T1000 (cell line): Measurements from ENCODE around the gene EDNRA.
"Not testable (repeated sequence)": the region's sequence is repeated elsewhere in the genome, so short reads cannot be mapped to it uniquely, and the experiment has no call there.

ENCODE experiments used
- DNase-seq: peaks from one replicate; lab custom pipeline; 2025; ENCODE audit warnings: mixed read lengths; lab: John Stamatoyannopoulos, UW

Gene EDNRA

DNA sequence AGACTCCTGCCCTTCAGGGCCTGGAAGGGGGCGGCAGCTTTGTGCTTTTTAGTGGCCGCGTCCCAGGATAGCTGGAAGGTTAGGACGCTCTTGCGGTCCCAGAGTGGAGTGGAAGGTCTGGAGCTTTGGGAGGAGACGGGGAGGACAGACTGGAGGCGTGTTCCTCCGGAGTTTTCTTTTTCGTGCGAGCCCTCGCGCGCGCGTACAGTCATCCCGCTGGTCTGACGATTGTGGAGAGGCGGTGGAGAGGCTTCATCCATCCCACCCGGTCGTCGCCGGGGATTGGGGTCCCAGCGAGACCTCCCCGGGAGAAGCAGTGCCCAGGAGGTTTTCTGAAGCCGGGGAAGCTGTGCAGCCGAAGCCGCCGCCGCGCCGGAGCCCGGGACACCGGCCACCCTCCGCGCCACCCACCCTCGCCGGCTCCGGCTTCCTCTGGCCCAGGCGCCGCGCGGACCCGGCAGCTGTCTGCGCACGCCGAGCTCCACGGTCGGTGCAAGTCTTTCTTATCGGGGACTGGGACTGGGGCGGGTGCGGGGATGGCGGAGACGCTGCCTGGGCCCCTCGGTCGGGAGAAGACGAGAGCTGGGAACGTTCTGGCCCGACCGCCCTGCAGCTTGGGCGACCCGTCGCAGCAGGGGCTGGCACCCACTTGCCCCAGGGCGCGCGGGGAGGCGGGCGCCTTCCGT is at the start of gene EDNRA:
Gene EDNRA, plus strand, starts transcription at position 207 of the 686 bp plus-strand sequence. CDS start 4,585 bp downstream, outside the sequence.
- DNase-seq: peak; percentile 41

DNA sequence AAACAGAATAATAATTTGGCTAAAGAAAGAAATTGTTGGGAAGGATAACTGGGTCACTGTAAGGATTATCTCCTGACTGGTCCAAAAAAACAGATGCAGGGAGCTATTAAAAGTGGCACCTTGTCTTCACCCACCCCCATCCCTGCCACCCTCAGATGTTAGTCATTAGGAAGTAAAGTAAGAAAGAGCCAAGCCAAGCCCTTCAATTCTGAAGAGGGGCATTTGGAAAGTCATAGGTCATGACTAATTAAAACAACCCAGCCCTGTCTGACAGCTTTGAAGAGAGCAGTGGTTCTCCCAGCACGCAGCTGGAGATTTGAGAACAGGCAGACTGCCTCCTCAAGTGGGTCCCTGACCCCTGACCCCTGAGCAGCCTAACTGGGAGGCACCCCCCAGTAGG is 46.5 kb upstream of the EDNRA start:
- not testable (repeated sequence) for DNase-seq

DNA sequence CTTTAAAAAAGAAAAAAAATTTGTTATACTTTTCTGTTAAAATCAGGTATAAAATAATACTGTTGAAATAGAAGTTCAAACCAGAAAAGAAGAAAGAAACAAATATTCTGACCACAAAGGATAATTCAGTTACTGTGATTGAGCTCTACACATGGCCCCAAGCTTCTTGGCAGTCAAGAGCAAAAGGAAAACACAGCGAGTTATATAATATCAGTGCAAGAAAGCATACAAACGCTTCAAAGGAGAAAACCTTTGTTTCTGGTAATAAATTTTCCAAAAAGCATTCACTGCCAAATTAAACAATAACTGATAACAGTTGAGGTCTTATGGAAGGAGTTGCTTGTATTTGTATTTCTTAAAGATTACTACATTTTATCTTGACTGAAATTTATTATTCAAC is 40.5 kb upstream of the EDNRA start:
- DNase-seq: no peak

DNA sequence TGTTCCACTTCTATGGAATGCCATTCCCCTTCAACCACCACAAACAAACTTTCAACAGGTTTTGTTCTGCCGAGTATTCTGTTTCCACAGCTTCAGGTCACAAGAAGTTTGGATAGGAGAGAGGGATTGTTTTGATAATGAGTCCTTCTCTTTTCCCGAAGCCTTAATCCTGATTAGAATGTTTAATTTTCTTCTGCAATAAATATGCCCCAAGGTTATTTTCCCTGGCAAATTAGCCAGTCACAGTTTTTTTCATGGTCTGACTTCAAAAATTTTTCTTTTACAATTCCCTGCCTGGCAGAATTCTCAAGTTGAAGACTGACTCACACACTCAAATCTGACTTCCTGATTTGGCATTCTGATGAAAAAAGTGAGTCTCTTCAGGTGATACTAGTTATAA is 33.1 kb upstream of the EDNRA start:
- DNase-seq: no peak

DNA sequence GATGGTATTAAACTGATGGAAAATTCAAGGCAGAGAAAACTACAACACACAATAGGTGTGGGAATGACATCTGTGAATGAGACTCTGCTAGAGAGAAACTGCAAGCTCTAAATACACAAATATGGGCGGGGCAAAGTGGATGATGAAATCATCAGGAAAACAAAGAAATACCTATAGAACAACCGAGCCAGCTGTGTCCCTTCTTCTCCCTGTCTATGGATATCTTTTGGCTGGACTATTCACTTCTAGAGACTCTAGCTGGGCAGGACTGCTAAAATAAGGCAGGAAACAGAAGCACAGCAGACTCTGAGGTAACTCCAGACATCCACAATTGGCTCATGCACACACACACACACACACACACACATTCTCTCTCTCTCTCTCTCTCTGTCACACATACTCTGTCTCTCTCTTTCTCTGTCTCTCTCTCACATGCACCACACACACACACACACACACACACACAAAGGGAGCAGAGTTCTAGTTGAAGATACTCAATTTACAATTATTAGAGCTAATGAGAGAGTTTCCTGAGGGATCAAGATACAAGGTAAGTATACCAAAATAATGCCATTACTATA is 27.2 kb upstream of the EDNRA start:
- no peak for DNase-seq

DNA sequence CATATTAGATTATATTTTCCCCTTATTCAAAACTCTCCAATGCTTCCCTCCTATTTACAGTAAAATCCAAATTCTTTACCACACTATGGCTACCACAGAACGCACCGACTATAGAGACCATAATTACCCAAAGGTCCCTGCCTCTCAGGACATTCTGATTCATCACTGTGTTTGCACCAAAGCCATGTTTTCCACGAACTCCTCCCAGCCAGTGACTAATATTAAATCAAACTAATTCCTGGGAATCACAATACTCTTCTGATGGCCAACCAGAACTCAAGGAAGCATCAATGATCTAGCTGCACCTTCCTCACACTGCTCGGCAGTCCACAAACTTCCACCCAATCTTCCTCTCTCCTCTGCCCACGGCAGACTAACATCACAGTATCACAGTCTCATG is 24.2 kb upstream of the EDNRA start:
- no peak for DNase-seq

DNA sequence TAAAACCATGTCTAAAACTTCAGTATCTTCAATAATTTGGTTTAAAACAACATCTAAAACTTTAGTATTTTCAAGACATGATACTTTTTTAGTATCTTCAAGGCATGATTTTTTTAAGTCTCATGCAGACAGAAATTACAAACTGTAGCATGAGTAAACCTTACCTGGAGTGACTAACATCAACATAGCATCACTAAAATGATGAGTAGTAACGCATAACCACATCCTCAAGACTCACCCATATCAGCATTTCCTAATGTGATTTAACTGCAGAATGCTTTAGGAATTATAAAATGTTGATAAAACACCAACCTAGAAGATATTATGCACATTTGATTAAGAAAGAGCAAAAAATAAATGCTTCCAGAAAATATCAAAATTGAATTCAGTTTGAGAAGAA is 19.7 kb upstream of the EDNRA start:
- no peak for DNase-seq

DNA sequence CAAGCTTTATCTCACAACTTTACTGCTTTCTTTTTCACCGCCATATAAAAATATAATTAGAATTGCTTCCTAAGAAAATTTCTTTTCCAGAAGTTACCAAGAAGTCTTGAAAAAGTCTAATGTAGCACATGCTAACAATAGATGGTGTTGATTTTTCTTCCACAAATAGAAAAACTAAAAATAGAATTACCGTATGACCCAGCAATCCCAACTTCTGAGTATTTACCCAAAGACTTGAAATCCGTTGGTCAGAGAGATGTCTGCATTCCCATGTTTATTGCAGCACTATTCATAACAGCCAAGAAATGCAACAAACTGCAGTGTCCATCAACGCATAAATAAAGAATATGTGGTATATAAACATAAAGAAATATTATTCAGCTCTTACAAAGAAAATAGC is 17.8 kb upstream of the EDNRA start:
- no peak for DNase-seq

DNA sequence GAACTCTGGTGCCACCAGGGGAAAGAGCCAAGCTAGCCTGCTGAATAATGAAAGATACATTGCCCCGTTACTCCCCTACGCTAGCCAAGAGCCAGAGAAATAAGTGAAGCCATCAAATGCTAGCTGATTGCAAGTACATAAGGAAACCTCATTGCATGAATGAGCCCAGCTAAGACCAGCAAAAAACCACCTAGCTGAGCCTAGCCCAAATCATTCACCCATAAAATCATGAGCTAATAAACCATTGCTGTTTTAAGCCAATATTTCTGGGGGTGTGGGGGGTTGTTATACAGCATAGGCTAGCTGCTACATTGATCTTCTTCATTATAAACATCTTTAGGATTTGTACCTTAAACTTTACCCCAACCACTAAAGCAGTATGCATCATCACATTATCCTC is 15.4 kb upstream of the EDNRA start:
- DNase-seq: no peak

DNA sequence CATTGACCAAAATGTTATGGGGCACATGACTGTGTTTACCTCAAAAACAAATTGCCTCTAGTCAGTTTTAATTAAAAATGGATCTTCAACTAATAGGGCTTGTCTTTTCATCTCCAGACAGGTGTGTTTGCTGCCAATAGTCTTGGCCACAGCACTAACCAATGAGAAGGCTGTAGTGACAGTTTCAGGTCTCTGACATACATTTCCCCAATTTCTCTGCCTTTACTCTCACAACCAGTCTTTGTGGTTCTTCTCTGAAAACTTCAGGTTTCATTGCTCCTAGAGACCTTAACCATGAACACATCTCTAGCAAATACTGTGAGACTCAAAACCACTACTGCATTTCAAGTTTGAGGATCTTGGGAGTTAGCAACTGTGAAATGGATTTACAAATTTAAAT is 3.5 kb upstream of the EDNRA start:
- no peak for DNase-seq

DNA sequence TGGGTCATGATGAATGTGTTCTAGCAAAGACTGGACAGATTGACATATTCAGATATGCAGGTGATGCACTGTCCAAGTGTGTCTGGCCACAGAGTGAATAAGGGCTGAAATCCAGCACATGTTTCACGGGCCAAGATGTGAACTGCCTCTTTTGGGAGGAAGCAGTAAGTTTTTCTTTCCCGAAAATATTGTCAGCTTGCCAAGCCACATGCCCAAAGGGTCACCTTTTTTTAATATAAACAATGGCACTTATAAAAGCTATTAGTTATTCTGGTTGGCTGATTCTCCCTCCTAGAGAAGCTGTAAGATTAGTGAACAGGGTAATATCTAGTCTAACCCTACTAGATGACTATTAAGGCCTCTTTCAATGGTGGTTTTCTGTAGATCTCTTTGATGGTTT is 1.5 kb upstream of the EDNRA start:
- DNase-seq: no peak

DNA sequence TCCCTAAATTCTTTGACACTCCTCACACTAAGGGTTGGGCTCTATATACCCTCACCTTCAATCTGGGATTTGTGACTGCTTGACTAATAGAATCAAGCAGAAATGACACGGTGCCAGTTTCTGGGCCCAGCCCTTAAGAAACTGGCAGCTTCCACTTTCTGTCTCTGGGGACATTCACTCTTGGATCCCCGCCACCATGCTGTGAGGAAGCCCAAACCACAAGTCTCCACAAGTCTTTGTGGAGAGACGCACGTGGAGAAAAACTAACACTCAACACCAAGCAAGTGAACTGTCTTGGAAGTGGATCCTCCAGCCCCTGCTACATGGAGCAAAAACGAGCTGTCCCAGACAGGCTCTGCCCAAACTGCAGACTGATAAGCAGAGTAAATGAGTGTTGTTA is 1.1 kb upstream of the EDNRA start:
- peak; percentile 16 for DNase-seq

DNA sequence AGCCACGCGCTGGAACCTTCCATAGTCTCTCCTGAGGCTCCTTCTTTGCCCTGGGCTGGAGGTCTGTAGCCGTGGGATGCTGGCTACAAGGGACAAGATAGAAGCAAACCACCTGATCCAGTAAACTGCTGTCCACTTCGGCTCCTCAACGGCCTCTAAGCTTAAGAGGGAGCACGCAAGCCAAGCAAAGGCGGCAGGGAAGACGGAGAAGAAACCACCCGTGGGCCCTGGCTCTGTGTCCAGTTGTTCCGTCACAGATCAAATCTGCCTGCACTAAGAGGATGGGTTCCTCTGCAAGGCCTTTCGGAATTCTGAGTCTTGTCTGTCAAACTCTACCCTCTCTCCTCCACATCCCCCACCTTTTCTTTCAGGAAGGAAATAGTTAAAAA is 401 bp upstream of the EDNRA start:
- no peak for DNase-seq

DNA sequence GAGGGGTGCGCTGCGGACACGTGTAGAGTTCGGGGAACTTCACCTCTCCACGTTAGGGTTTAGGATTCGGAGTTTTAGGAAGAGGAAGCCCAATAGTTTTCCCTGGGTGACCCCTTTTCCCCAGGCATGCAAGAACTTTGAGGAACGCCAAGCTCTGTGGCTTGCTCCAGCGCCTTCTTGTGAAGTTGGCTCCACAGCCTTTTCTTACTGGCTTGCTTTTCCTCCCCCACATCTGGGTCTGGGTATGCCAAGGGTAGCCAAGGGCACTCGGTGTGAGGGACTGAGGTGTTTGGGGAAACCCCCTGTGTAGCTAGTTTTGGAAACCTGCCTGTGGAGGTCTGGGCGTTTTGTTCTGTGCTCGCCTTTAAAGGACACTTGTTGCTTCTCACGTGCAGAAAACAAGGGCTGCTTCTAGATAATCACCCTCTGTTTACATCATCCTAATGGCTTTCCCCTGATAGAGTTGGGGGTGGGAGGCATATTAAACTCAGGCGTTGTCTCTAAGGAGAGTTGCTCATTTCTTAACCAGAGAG is 746 bp downstream of the EDNRA start:
- DNase-seq: no peak

DNA sequence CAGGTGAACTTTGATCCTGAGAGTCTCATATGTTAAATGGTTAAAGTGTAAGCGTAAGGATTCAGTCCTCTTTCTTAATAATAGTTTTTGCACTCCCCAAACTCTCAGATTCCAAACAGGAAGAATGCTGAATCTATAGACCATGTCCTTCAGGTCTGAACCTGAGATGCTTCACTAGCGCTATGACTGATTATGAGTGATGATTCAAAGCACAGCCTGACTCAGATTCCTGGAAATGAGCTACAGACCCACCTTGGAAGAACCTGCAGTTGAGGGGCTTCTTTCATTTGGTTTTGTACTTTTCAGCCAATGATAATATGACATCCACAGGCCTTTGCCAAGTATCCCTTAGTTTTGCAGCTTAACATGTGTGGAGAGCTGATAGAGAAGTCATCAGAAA is 1.4 kb downstream of the EDNRA start:
- no peak for DNase-seq

DNA sequence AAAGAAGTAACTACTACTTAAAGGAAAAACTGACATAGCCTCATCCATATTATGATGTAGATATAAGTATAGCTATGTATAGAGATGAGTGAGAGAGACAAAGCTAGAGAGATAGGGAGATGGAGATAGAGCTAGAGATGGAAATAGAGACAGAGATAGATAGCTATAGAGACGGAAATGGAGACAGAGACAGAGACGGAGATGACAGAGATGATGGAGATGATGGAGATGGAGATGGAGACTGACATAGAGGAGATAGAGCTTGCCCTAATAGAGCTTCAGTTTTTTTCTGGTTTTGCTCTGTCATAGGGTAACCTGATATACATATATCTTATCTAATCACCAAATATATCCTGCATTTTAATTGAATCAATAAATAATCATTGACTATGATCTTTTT is 4.3 kb downstream of the EDNRA start:
- no peak for DNase-seq

DNA sequence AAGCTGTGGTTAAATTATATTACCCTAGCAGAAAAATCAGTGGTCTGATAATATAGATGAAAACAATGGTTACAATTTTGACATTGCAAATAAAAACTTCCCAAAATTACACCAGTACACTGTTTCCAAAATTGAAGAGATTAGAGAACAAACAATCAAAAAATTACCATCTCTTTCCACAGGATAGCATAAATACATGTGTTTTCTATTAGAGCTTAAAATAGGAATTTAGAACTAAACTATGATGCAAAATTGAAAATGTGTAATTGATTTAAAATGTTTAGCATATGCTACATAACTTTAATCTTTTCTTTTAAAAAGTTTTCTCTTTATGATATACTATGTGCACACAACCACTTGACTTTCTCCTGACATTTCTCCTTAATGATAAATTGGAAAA is 6.7 kb downstream of the EDNRA start:
- DNase-seq: no peak

DNA sequence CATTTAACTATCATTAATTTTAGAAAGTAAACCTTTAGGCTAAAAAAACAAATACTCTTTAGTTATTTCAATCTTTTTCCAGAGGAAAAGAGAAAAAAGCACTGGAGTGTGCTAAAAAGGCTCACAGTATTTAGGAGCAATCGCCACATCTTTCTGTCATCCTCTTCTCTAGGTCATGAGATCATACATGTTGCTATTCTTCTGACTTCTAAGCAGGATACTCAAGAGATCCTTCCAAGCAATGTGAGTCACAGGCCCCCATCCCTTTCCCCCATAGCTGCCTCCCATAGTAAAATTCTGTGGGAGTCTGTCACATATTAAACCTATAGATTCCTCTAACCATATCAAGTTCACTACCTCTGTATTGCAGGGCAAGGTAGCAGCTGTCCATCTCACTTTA is 7.7 kb downstream of the EDNRA start:
- DNase-seq: no peak

DNA sequence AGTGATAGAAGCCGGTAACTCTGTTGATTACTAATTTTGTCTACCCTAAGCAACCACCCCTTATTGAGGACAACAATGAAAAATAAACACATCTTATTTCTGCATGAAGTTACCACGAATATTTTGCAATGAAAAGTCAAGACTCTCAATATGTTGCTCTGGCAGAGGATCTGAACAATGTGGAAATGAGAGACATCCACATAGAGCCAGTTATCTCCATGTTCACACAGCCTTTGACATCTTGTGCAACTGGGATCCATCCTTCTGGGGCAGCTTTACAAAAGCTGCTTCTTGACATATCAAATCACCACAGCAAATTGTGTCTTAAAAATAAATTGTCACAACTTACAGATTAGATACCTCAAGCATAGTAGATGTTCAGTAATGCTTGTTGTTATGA is 10.2 kb downstream of the EDNRA start:
- no peak for DNase-seq

DNA sequence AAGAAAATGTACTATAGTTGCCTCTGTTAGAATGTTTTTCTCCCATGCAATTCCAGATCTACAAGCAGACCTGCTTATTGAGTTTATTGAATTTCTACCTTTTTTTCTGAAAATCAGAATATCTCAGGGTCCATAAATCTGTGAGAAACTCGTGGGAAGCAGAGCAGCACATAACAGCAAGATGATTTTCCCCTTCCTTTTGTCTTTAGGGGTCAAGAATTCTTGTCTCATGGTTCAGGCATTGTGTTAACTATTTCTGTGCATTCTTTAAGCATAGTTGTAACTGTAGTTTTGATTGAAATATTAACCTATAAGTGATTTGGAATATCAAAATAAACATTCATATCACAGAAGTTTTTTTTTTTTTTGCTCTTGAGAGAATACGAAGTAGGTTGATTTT is 11.4 kb downstream of the EDNRA start:
- DNase-seq: no peak

DNA sequence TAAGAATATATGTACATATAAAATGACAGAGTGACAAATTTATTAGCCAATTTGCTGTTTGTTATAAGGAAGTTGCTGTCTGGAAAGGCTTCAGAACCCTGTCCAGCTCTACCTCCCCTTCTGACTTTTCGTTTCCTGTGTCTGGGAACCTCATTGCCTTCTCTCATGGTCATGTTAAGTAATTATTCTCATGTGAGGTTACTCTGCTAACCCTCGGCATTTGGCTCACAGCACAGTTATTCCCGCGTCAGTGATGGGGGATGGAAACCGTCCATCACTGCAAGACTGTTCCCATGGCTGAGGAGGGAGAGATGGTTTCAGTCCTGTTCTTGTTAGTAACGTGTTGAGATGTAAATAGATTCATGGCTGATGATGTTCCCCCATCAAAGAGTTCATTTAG is 11.9 kb downstream of the EDNRA start:
- no peak for DNase-seq

DNA sequence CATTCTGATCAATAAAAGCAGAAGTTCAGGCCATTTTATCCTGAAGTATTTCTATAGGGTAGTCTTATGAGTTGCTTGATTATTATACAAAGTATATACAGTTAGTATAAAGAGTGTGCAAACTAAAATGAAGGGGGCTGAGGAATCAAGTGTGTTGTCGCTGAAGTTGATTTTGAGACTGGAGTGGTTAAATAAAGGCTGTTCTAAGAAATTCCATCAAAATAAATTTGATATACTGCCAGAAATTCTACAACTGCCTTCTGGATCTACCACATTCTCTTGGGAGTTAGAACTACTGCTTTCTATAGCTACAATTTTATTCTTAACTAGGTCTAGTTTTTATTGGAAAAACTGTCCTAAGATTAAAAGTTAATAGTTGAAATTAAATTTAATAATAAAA is 12.4 kb downstream of the EDNRA start:
- no peak for DNase-seq

DNA sequence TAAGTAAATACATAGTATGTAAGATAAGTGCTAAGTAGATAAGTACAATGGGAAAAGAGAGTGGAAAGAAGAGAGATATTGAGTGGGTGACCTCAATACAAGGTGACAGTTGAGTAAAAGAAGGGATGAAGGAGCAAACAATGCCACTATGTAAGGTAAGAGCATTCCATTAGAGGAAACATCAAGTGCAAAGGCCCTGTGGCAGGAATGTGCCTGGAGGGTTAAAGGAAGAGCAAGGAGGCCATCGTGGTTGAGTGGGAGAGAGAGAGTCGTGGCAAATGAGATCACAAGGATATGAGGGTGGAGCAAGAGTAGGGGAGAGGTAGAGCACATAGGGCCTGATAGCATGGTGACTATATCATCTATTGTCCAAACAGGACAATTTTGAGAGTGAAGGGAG is 13.4 kb downstream of the EDNRA start:
- no peak for DNase-seq

DNA sequence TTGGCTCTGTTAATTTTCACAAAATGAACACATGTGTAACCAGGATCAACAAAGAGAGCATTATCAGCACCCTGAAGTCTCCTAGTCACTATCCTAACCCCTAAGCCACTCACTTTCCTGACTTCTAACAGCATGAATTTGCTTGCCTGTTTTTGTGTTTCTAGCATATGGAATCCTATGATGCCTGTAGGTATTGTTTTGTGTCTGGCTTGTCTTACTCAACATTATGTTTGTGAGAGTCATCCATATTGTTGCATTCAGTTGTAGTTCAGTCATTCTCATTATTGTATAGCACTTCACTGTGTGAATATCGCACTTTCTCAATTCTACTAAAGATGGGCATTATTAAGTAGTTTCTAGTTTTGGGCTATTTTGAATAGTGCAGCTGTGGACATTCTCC is 15.6 kb downstream of the EDNRA start:
- no peak for DNase-seq
